ENCODE data around the gene USP31. TPM values are rescaled to one million over a fixed set of nuclear protein-coding genes. Genes with fewer than 3 reads are reported as not detected.

The USP31 gene
- total and polyA plus RNA-seq, 2 of the 8 experiments (the other 6 are each of a cell fraction or from before 2014, with no cell fraction given): 6.7 to 19.0 TPM

DNA sequence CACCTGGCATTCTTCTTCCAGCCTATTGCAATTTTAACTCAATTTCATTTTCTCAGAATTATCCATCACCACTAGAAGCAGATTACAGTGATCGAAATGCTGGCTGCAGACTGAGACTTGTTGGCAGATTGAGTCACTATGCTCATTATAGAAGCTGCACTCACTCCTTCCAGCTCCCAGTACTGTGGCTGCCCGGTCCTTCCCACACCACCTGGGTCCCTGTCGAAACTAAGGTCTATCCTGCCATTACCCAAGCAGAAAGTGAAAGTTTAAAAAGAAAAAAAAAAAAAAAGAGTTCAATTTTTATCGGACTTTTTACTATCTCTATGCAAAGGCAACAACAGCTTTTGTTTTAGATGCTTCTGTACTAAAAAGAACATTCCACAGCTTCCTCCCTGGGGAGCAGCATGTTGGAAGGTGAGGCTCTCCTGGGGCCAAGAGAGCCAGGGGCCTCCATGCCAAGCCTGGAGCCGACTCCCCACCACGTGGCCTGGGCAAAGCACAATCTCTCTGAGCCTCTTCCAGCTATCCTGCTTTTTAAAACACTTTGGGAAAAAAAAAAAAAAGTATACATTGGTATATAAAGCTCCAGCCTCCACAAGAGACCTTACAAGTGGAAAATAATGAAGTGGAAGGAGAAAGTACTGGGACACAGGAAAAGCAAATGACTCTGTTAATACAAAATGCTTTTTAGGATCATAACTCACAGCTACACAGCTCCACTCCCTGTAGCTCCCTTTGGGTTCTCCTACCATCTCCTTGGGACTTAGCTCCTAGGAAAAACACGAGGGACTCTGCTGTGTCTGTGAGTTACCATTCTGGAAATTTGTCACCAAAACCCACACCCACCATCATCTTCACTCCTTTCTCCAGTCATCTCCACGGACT lies 77.8 kb downstream of the USP31 start (continued):
- no peak for TF ChIP-seq MAFK (IDR thresholded peaks at IDR 0.05; ENCODE audit: low read depth, low read length)
- no peak for TF ChIP-seq TCF12 (IDR thresholded peaks at IDR 0.05; ENCODE audit: low read depth, low read length)
- TF ChIP-seq CBX5 (IDR thresholded peaks at IDR 0.05; ENCODE audit: low read depth, low read length): no peak
- TF ChIP-seq SP4 (IDR thresholded peaks at IDR 0.05; ENCODE audit: low read length): no peak
- TF ChIP-seq SIN3A (conservative IDR thresholded peaks at IDR 0.05 in 1 of 2, IDR thresholded peaks at IDR 0.05 in 1 of 2; ENCODE audit: low read depth in 1 of 2, low read length in 2 of 2): no peak
- TF ChIP-seq SRF (IDR thresholded peaks at IDR 0.05; ENCODE audit: low read depth, low read length): no peak
- TF ChIP-seq CREB1 (IDR thresholded peaks at IDR 0.05): no peak
